Measurements from ENCODE around the gene ACER3.
"Not testable (repeated sequence)": the region's sequence is repeated elsewhere in the genome, so short reads cannot be mapped to it uniquely, and the experiment has no call there.

ACER3 gene

DNA sequence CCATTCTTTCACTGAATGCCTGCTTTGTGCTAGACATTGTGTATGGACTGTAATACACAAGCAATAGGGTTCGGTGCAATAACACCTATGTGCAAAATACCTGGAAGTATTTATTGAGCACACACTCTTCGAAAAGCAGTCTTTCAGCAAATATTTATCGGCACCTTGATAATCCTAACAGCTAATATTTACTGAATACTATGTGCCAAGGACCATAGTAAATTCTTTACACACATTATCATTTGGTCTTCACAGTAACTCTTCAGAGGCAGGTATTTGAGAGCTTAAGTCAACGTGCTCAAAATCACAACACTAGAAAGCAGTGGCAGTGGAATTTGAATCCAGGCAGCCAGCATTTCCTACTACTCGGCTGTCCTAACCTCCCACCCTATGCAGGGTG is 175.7 kb downstream of the ACER3 start:
- DNase-seq (ENCODE audit: low read depth in 2 of 2, low spot score in 1 of 2), result no peak

DNA sequence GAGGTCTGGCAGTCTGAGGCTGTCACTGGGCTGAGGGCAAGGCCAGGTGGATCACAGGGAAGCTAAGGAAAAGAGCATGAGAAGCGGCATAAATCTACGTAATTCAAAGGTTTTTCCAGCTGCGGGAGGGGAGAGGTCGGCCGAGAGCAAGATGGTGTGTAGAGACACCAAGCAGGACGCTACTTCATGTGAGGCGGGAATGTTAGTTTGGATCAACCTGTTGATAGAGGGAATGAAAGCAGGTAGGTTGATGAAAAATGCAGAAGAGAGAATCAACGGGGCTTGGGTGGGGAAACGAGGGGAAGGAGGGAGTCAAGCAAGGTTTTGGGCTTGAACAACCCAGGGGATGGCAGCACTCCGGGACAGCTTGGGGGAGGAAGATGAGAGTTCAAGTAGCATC is 176.3 kb downstream of the ACER3 start:
- no peak for DNase-seq (ENCODE audit: low read depth in 2 of 2, low spot score in 1 of 2)

DNA sequence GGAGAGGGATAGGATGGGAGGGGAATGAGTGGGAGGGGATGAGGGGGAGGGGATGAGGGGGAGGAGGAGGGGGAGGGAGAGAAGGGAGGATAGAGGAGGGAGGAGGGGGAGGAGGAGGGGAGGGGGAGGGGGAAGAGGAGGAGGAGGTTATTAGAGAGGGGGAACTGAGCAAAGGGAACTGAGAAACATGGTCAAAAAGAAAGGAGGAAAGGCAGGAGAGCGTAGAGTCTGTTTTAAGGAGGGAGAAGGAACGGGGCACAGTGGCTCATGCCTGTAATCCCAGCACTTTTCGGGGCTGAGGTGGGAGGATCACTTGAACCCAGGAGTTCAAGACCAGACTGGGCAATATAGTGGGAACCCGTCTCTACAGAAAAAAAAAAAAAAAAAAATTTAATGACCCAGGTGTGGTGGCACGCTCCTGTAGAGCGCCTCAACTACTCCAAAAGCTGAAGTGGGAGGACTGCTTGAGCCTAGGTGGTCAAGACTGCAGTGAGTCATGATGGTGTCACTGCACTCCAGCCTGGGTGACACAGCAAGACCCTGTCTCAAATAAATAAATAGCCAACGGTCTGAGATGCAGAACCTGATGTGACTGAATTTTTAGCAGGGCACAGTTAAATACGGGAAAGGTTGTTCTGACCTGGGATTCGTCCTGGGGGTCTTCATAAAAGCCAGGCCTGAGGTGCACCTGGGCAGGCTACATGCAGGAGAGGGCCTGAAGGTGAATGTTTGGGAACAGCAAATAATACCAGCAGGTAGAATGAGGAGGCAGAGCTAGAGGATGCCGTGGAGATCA is 177.5 kb downstream of the ACER3 start:
- no peak for DNase-seq (ENCODE audit: low read depth in 2 of 2, low spot score in 1 of 2)

DNA sequence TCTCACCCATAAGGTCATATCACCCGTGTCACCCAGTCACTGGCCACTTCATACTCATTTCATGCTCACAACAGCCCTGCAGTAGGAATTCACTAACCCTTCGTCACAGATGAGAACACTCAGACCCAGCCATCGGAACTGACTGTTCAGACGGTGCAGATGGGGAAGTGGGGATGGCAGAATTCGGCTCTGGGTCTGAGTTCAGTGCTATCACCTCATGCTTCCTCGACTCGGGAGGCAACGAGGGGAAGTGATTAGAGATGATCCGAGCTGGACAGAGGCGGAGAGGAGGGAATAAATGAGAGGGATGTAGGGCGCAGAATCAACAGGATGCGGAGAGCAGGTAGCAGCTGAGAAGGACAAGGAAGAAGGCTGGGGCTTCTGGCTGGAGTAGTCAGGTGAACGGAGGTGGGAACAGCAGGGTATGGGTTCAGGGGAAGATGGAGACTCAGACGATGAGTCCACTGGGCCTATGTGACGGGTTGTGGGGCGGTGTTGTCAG is 178.2 kb downstream of the ACER3 start:
- no peak for DNase-seq (ENCODE audit: low read depth in 2 of 2, low spot score in 1 of 2)

DNA sequence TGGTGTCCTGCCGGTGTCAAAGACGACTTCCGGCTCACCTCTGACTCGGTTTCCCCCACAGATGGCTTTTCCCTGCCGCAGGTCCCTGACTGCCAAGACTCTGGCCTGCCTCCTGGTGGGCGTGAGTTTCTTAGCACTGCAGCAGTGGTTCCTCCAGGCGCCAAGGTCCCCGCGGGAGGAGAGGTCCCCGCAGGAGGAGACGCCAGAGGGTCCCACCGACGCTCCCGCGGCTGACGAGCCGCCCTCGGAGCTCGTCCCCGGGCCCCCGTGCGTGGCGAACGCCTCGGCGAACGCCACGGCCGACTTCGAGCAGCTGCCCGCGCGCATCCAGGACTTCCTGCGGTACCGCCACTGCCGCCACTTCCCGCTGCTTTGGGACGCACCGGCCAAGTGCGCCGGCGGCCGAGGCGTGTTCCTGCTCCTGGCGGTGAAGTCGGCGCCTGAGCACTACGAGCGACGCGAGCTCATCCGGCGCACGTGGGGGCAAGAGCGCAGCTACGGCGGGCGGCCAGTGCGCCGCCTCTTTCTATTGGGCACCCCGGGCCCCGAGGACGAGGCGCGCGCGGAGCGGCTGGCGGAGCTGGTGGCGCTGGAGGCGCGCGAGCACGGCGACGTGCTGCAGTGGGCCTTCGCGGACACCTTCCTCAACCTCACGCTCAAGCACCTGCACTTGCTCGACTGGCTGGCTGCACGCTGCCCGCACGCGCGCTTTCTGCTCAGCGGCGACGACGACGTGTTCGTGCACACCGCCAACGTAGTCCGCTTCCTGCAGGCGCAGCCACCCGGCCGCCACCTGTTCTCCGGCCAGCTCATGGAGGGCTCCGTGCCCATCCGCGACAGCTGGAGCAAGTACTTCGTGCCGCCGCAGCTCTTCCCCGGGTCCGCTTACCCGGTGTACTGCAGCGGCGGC is 179.0 kb downstream of the ACER3 start:
- DNase-seq (ENCODE audit: low read depth in 2 of 2, low spot score in 1 of 2), result no peak

DNA sequence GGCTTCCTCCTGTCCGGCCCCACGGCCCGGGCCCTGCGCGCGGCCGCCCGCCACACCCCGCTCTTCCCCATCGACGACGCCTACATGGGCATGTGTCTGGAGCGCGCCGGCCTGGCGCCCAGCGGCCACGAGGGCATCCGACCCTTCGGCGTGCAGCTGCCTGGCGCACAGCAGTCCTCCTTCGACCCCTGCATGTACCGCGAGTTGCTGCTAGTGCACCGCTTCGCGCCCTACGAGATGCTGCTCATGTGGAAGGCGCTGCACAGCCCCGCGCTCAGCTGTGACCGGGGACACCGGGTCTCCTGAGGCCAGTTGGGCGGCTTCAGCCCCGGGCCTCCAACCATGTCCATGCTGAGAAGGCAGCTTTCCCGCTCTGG is 179.7 kb downstream of the ACER3 start:
- no peak for DNase-seq (ENCODE audit: low read depth in 2 of 2, low spot score in 1 of 2)

DNA sequence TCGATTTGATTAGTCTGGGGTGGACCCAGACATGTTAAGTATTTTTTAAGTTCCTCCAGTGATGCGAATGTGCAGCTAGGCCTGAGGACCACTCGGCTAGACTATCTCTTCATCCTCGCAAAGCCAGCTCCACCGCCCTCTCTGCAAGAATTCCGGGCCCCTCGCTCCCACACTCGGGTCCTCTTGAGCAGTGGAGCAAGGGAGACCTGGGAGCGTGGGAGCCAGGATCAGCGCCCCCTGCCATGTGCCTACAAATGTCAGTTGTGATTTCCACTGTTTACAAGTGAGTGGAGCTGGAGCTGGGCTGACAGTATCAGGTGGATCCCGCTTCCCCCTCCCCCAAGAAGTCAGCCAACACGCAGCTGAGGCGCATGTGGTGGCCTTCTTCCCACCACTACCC is 180.2 kb downstream of the ACER3 start:
- no peak for DNase-seq (ENCODE audit: low read depth in 2 of 2, low spot score in 1 of 2)

DNA sequence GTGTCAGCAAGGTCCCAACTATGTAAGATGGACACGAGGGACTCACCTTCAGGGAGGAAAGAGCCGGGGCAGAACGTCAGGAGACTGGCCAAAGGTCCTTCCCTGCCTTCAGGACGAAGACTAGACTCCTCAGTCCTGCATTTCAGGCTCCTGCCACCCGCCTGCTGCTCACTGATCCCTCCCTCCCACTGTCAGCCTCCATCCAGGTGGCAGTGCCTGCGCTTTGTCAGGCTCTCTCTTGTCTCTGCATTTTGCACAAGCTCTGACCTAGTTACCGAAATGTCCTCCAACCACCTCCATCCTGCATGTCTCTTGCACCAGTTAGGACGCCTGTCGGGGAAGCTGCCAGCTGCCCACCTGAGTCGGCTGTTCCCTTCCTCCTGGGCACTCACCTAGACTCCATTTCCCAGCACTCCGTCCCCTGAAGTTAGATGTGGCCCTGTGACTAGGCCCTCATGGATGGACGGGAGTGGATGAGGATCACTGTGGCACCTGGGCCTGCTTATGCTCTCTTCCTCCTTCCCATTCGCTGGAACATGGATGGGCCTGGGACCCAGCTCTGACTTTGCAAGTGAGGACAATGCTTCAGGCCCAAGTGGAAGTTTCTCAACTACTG is 181.5 kb downstream of the ACER3 start:
- DNase-seq (ENCODE audit: low read depth in 2 of 2, low spot score in 1 of 2), result no peak

DNA sequence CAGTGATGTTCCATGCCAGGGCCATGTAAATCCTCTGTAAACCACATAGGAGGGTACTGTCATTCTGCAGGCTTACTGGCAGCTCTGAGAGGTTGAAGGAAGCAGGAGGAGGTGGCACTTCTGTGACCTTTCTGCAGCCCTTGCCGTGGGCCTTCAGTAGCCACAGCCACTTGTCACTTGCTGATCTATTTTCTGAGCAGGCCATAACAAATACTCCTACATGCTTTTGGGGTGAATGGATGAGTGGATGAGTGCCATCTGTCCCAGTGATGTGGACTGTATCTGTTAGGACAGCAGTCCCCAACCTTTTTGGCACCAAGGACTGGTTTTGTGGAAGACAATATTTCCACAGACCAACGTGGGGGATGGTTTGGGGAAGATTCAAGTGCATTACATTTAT is 183.6 kb downstream of the ACER3 start:
- DNase-seq (ENCODE audit: low read depth in 2 of 2, low spot score in 1 of 2), result no peak

DNA sequence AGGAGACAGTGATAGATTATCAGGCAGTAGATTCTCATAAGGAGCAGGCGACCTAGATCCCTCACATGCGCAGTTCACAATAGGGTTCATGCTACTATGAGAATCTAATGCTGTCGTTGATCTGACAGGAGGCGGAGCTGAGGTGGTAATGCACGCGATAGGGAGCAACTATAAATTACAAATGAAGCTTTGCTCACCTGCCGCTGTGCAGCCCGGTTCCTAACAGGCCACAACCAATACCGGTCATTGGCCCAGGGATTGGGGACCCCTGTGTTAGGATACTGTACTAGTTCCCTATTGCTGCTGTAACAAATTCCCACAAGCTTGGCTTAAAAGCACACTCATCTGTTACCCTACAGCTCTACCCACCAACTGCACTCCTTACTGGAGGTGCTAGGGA is 184.2 kb downstream of the ACER3 start:
- no peak for DNase-seq (ENCODE audit: low read depth in 2 of 2, low spot score in 1 of 2)

DNA sequence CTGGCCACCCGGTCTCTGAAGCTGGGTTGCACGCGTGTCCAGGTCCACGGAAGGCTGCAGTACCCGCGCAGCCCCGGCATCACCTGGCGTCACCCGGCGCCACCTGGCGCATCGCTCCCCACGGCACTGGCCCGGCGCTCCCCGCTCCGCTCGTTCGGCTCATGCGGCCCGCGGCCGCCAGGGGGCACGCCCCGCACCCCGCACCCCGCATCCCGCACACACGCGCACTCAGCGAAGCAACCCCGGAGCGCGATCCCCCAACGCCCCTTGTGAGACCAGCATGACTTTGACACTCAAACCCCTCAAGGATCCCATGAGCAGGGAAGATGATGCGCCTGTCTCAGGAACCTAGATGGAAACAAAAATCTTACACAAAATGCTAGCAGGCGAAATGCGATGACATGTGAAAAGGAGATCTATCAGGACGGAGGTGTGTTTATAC is 185.4 kb downstream of the ACER3 start:
- DNase-seq (ENCODE audit: low read depth in 2 of 2, low spot score in 1 of 2), result no peak

DNA sequence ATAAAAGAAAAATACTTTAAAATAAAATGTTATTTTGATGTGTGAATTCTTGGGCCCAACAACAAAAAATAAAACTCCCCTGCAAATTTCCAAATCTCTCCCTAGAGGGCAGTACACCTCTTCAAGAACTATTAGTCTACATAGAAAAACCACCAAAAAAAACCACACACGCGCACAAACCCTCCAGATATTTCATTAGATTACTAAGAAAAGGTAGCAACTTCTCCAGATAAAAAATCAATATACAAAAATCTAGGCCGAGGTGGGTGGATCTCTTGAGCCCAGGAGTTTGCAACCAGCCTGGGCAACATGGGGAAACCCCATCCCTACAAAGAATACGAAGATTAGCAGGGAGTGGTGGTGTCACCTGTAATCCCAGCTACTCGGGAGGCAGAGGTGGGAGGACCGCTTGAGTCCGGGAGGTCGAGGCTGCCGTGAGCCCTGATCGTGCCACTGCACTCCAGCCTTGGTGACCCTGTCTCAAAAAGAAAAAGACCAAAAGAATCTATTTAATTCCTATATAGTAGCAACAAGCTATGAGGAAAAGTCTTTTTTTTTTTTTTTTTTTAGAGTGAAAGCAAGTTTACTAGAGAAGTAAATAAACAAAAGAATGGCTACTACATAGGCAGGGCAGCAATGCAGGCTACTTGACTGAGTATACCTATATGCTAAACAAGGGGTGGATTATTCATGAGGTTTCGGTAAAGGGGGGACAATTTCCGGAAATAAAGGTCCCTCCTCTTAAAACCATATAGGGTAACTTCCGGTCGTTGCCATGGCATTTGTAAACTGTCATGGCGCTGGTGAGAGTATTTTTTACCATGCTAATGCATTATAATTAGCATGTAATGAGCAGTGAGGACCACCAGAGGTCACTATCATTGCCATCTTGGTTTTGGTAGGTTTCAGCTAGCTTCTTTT is 186.5 kb downstream of the ACER3 start:
- peak; percentile 55 to 58 for DNase-seq (ENCODE audit: low read depth in 2 of 2, low spot score in 1 of 2)

DNA sequence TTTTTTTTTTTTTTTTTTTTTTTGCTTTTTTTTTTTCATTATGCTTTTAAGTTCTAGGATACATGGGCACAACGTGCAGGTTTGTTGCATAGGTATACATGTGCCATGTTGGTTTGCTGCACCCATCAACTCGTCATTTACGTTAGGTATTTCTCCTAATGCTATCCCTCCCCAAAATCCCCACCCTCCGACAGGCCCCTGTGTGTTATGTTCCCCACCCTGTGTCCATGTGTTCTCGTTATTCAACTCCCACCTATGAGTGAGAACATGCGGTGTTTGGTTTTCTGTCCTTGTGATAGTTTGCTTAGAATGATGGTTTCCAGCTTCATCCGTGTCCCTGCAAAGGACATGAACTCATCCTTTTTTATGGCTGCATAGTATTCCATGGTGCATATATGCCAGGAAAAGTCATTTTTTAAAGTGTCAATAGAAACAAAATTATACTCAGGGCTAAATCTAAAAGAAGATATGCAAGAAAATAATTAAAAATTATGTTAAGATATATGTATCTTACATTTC is 187.3 kb downstream of the ACER3 start:
- DNase-seq (ENCODE audit: low read depth in 2 of 2, low spot score in 1 of 2), result not testable (repeated sequence)

DNA sequence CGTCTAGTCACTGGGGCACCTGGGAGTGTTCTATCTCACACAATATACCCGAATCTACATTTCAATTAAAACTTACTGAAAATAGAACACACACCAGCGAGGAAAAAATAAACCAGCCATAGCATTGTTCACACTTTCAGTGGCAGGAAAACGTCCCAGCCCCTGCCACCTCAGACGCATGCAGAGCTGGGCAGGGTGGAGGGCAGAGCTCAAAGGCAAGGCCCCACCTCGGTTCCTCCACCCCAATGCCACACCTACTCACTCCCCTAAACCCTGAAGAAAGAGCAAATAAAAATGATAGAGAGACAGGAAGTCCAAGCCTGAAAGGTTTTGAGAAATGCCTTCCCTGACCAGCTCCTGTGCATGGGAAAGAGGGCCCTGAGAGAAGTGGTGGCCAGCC is 188.3 kb downstream of the ACER3 start:
- no peak for DNase-seq (ENCODE audit: low read depth in 2 of 2, low spot score in 1 of 2)

DNA sequence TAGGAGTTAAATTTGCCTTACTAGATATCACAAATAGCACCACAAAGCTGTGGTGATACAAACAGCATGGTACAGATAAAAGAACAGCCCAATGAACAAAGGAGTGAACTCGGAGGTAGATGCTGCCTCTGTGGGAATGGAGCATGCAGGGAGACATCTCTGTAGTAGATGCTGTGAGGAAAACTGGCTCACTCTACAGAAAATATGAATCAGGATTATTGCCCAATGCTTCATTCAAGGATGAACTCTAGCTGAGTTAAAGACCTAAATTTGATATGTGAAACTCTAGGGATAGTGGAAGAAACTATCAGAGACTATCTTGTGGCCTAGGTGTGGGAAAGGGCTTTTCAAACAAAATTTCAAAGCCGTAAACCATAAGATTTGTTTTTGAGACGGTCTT is 190.8 kb downstream of the ACER3 start:
- DNase-seq (ENCODE audit: low read depth in 2 of 2, low spot score in 1 of 2), result no peak

DNA sequence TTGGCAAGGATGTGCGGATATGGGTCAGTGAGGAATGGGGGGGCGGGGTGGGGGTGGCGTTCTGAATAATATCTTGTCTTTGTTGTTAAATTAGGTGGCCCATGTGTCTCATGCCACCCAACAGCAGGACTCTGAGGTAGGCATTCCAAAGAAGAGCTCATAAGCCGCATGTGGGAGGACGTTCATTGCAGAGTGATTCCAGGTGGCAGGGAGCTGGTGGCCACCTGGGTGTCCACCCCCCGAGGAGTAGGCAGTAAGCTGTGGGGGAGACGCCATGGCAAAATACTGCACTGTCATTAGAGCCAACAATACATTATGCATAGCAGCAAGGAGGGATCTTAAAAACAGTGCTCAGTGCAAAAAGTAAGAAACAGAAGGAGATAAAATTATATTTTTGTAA is 191.8 kb downstream of the ACER3 start:
- no peak for DNase-seq (ENCODE audit: low read depth in 2 of 2, low spot score in 1 of 2)

DNA sequence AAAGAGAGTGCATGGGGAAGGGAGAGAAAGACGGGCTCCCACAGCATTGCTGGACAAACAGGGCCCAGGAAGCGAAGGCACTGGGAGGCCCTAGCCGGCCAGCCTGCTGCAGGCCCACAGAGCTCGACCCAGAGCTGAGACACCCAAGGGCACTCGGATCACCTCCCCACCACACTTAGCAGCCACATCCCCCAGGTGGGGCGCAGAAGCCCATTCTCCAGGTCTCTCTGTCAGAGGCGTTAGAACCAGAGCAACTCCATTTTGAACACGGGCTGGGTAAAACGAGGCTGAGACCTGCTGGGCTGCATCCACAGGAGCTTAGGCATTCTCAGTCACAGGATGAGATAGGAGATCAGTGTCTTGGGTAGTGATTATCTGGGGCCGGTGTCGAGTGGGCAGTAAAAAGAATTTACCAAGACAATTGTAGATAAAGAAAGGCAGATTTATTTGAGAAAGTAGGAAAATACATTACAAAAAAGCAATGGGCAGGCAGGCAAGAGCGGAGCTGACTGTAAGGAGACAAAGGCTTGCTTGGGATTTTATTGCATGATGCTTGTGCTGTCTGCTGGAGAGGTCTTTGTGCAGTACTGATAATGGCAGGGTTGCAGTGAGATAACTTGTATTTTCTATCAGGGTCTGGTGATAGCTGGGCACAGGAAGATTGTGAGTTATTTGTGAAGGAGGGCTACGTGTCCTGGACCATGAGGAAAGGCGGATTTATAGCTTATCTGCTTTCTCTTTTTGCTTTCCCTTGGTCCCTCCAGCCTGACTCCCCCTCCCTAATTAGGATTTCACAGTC is 192.7 kb downstream of the ACER3 start:
- no peak for DNase-seq (ENCODE audit: low read depth in 2 of 2, low spot score in 1 of 2)

DNA sequence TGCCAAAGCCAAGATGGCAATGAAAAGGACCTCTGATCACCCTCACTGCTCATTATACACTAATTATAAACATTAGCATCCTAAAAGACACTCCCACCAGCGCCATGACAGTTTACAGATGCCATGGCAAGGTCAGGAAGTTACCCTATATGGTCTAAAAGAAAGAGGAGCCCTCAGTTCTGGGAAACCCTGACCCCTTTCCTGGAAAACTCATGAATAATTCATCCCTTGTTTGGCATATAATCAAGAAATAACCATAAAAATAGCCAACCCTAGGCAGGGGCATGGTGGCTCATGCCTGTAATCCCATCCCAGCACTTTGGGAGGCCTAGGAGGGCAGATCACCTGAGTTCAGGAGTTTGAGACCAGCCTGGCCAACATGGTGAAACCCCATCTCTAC is 193.4 kb downstream of the ACER3 start:
- DNase-seq (ENCODE audit: low read depth in 2 of 2, low spot score in 1 of 2), result no peak

DNA sequence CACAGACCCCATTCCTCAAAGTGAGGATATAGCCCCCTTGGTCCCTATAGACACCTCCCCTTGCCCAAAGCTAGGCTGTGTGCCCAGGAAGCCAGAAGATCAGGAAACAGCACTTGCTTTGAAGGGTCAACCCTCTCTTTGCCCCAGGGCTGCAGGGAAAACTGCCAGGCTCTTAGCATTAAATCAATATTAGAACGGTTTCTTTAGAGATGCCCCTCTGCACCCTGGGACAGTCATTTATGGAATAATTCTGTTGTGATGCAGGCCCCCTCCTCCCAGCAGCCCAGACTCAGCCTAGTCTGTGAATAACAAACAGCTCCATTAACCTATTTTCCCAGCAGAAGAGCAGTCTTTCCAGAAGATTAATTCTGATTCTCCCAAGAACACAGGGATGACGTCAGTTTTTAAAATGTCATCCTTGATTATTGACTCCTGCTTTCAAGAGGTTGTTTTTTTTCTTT is 194.4 kb downstream of the ACER3 start:
- no peak for DNase-seq (ENCODE audit: low read depth in 2 of 2, low spot score in 1 of 2)

DNA sequence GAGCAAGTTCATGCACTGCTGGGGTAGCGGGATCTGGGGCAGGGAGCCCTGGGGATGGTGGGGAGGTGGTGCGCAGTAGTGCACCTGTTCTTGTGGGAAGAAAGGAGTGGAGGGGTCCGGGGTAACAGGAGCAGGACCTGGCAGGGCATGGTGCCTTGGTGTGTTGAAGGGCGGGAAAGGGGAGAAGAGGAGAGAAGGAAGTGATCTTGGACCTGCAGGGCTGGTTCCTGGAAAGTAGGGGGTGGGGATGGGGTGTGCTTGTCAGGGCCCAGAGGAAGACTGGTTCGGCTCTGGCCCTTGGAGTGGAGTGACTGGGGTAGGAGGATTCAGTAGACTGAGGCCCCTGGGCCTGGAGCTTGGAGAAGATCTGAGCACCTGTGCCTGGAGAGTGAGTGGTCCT is 195.2 kb downstream of the ACER3 start:
- no peak for DNase-seq (ENCODE audit: low read depth in 2 of 2, low spot score in 1 of 2)
